Trophoblast cell (in vitro differentiated cells and primary cell): ENCODE data around the gene MTMR4.

Experiments used
- DNase-seq, 2 donors: peaks; one replicate each; pipeline ENCODE4 v3.0.0-alpha.2; 2016
- H2AFZ ChIP-seq: 2 replicates; pipeline ENCODE4 v1.6.1; 2013; ENCODE audit warnings: low read length, moderate library complexity, mild to moderate bottlenecking; ENCODE audit not compliant: insufficient read depth, poor library complexity
- H2AK5ac ChIP-seq: 2 replicates; pipeline ENCODE4 v1.6.1; 2013; ENCODE audit warnings: mild to moderate bottlenecking, low read length
- H2BK120ac ChIP-seq: 2 replicates; pipeline ENCODE4 v1.6.1; 2013; ENCODE audit warnings: low read length, mild to moderate bottlenecking, moderate library complexity; ENCODE audit not compliant: insufficient read depth, poor library complexity
- H2BK12ac ChIP-seq: 2 replicates; pipeline ENCODE4 v1.6.1; 2013; ENCODE audit warnings: mild to moderate bottlenecking, low read length, moderate library complexity
- H2BK5ac ChIP-seq: 2 replicates; pipeline ENCODE4 v1.6.1; 2013; ENCODE audit warnings: low read length, low read depth, moderate library complexity, mild to moderate bottlenecking; ENCODE audit not compliant: poor library complexity
- H3K14ac ChIP-seq: 2 replicates; pipeline ENCODE4 v1.6.1; 2013; ENCODE audit warnings: mild to moderate bottlenecking, low read length
- H3K18ac ChIP-seq: 2 replicates; pipeline ENCODE4 v1.6.1; 2013; ENCODE audit warnings: mild to moderate bottlenecking, low read length
- H3K23ac ChIP-seq: 2 replicates; pipeline ENCODE4 v1.6.1; 2013; ENCODE audit warnings: low read length
- H3K27ac ChIP-seq: 2 replicates; pipeline ENCODE4 v1.5.1; 2013; ENCODE audit warnings: low read depth, mild to moderate bottlenecking, inconsistent platforms, low read length, moderate library complexity
- H3K27me3 ChIP-seq: 2 replicates; pipeline ENCODE4 v1.6.1; 2013; ENCODE audit warnings: inconsistent platforms, mild to moderate bottlenecking, low read length, moderate library complexity; ENCODE audit not compliant: insufficient read depth
- H3K36me3 ChIP-seq, 2 experiments: 1 replicate in 1 of 2; 2 replicates in 1 of 2; pipeline ENCODE4 v1.6.1; 2013; ENCODE audit warnings: low read length in 2 of 2, mild to moderate bottlenecking in 2 of 2, moderate library complexity in 1 of 2; ENCODE audit not compliant: insufficient read depth in 2 of 2, control insufficient read depth in 1 of 2
- H3K4ac ChIP-seq: 2 replicates; pipeline ENCODE4 v1.6.1; 2013; ENCODE audit warnings: low read depth, mild to moderate bottlenecking, low read length, moderate library complexity
- H3K4me1 ChIP-seq, 2 experiments: 1 replicate in 1 of 2; 2 replicates in 1 of 2; pipeline ENCODE4 v1.6.1; 2013; ENCODE audit warnings: low read length in 2 of 2, mild to moderate bottlenecking in 2 of 2, moderate library complexity in 1 of 2; ENCODE audit not compliant: insufficient read depth in 2 of 2, control insufficient read depth in 1 of 2
- H3K4me2 ChIP-seq: 2 replicates; pipeline ENCODE4 v1.6.1; 2013; ENCODE audit warnings: inconsistent platforms, mild to moderate bottlenecking, low read length, moderate library complexity
- H3K4me3 ChIP-seq: 2 replicates; pipeline ENCODE4 v1.5.1; 2013; ENCODE audit warnings: mild to moderate bottlenecking, low read depth, low read length, inconsistent platforms
- H3K79me1 ChIP-seq: one replicate; pipeline ENCODE4 v1.6.1; 2013; ENCODE audit warnings: low read length
- H3K79me2 ChIP-seq: 2 replicates; pipeline ENCODE4 v1.6.1; 2013; ENCODE audit warnings: low read length, mild to moderate bottlenecking; ENCODE audit not compliant: control insufficient read depth, insufficient read depth, poor library complexity
- H3K9ac ChIP-seq: 2 replicates; pipeline ENCODE4 v1.6.1; 2013; ENCODE audit warnings: mild to moderate bottlenecking, low read length
- H3K9me3 ChIP-seq: 2 replicates; pipeline ENCODE4 v1.6.1; 2013; ENCODE audit warnings: low read depth, mild to moderate bottlenecking, control low read depth, inconsistent platforms, low read length; ENCODE audit not compliant: insufficient read depth
- H4K12ac ChIP-seq: 2 replicates; pipeline ENCODE4 v1.6.1; 2013; ENCODE audit warnings: low read depth, mild to moderate bottlenecking, low read length, moderate library complexity
- H4K8ac ChIP-seq: 2 replicates; pipeline ENCODE4 v1.6.1; 2013; ENCODE audit warnings: low read depth, mild to moderate bottlenecking, low read length, moderate library complexity
- H4K91ac ChIP-seq: one replicate; pipeline ENCODE4 v1.6.1; 2013; ENCODE audit warnings: low read depth, mild to moderate bottlenecking, low read length, moderate library complexity
- WGBS: extraction: QIAGEN DNeasy Blood & Tissue Kit; methylation state at CpG from one replicate; pipeline ENCODE4 v1.1.7; 2013; ENCODE audit warnings: missing lambda C conversion rate; ENCODE audit not compliant: insufficient read length, insufficient coverage; ENCODE audit errors: extremely low coverage; 5-methylcytosine and 5-hydroxymethylcytosine counted together

The MTMR4 gene

DNA sequence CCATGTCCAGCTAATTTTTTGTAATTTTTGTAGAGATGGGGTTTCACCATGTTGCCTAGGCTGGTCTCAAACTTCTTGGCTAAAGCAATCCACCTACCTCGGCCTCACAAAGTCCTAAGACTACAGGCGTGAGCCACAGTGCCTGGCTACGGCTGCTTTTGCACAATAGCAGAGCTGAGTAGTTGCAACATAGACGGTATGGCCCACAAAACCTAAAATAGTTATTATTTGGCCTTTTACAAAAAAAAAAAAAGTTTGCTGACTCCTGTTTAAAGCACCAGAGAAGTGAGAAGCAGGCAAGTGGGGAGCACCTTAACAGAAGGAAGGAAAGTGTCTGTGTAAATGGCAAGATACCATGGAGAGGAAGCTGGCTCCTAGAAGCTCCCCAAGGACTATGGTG, 20.9 kb downstream of the MTMR4 start:
- Histone ChIP-seq H2AK5ac (no peak overlapping the region), H3K79me1 (peaks cover 3% of the 10 kb centered on the region), H4K91ac (no peak overlapping the region), H4K8ac (peak overlapping the region; percentile 8), H3K27me3 (no peaks in the 10 kb centered on the region), H3K23ac (no peak overlapping the region), H4K12ac (no peak overlapping the region), H3K4me1 (peaks cover 0 to 13% of the 10 kb centered on the region in 2 experiments), H3K14ac (no peak overlapping the region), H3K36me3 (peaks cover 30 to 63% of the 10 kb centered on the region in 2 experiments), H3K27ac (peak overlapping the region; percentile 64), H3K4me2 (no peak overlapping the region), H2AFZ (no peak overlapping the region), H3K4me3 (no peak overlapping the region), H3K9ac (no peak overlapping the region), H2BK12ac (no peak overlapping the region), H2BK5ac (peak overlapping the region; percentile 64), H3K18ac (peak overlapping the region; percentile 27), H3K79me2 (peaks cover 1% of the 10 kb centered on the region), H3K9me3 (no peaks in the 10 kb centered on the region), H3K4ac (no peak overlapping the region), H2BK120ac (no peak overlapping the region)
- WGBS, result no CpG with 5 or more reads among the region's 4 CpGs
- DNase-seq, result peak; percentile 8 to 41

DNA sequence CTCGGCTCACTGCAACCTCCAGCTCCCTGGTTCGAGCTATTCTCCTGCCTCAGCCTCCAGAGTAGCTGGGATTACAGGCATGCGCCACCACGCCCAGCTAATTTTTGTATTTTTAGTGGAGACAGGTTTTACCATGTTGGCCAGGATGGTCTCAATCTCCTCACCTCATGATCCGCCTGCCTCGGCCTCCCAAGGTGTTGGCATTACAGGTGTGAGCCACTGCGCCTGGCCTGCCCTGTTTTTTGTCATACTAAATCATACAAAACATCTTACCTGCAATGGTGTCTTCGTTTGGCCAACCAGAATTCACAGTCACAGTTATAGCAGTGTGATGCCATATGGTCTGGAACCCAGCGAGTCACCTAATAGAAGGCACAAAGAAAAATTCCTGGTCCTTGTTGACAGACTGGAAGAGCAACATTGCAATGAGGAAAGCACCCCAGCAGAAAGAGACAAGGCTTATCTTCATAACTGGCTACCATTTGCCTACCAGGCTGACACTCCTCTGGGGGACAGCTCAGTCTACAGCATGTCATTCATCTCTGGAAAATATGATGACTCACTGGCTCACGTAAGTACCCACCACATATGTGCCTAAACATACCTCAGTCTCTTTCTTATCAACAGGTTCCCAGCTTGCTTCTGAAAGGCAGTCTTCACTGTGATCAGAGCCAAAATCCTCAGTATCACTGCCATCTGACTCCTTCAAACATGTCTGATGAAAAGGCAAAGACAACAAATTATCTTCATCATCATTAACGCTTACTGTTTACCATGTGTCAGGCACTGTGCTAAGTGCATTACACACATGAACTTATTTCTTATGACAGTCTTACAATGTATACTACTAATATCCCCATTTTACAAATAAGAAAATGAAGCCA, 22.0 kb downstream of the MTMR4 start:
- no peak overlapping the region for H2AFZ ChIP-seq

GRCh38 chr17:58491510-58492045, 22.9 kb downstream of the MTMR4 start:
- no peak overlapping the region for H2BK12ac ChIP-seq
- no peak overlapping the region for H3K4me3 ChIP-seq
- no peak overlapping the region for H2AFZ ChIP-seq
- H3K4me2 ChIP-seq, result no peak overlapping the region
- H3K23ac ChIP-seq, result no peak overlapping the region
- peaks cover 0 to 13% of the 10 kb centered on the region in 2 experiments for H3K4me1 ChIP-seq
- peaks cover 1% of the 10 kb centered on the region for H3K79me2 ChIP-seq
- H4K91ac ChIP-seq, result no peak overlapping the region
- no peak overlapping the region for H4K8ac ChIP-seq
- H3K27ac ChIP-seq, result no peak overlapping the region
- no peaks in the 10 kb centered on the region for H3K9me3 ChIP-seq
- H3K79me1 ChIP-seq, result peaks cover 3% of the 10 kb centered on the region
- no peak overlapping the region for H2AK5ac ChIP-seq
- H3K4ac ChIP-seq, result no peak overlapping the region
- H3K14ac ChIP-seq, result no peak overlapping the region
- no peak overlapping the region for H3K18ac ChIP-seq
- WGBS, result no CpG with 5 or more reads among the region's 6 CpGs
- H3K36me3 ChIP-seq, result peaks cover 43 to 63% of the 10 kb centered on the region in 2 experiments
- H2BK120ac ChIP-seq, result no peak overlapping the region
- DNase-seq, result peak; percentile 88
- H2BK5ac ChIP-seq, result no peak overlapping the region
- no peaks in the 10 kb centered on the region for H3K27me3 ChIP-seq
- H3K9ac ChIP-seq, result no peak overlapping the region
- H4K12ac ChIP-seq, result no peak overlapping the region

More for the DNA sequence above, 22.0 kb downstream of the MTMR4 start:
- H3K79me1 ChIP-seq, result peaks cover 3% of the 10 kb centered on the region
- WGBS, result no CpG with 5 or more reads among the region's 11 CpGs
- peak overlapping the region; percentile 49 for H2BK120ac ChIP-seq
- no peak overlapping the region for H2BK12ac ChIP-seq
- H3K9me3 ChIP-seq, result no peaks in the 10 kb centered on the region
- peaks cover 0 to 13% of the 10 kb centered on the region in 2 experiments for H3K4me1 ChIP-seq
- peaks cover 1% of the 10 kb centered on the region for H3K79me2 ChIP-seq
- H3K18ac ChIP-seq, result no peak overlapping the region
- H3K4ac ChIP-seq, result no peak overlapping the region
- H3K14ac ChIP-seq, result no peak overlapping the region
- H2AK5ac ChIP-seq, result no peak overlapping the region
- H3K27ac ChIP-seq, result peak overlapping the region; percentile 64
- H2BK5ac ChIP-seq, result no peak overlapping the region
- H3K27me3 ChIP-seq, result no peaks in the 10 kb centered on the region
- H3K4me3 ChIP-seq, result no peak overlapping the region
- H3K4me2 ChIP-seq, result peak overlapping the region; percentile 47
- H4K91ac ChIP-seq, result peak overlapping the region; percentile 13
- no peak overlapping the region for H4K12ac ChIP-seq
- H4K8ac ChIP-seq, result no peak overlapping the region
- DNase-seq, result peak; percentile 97 to 99
- no peak overlapping the region for H3K23ac ChIP-seq
- H3K36me3 ChIP-seq, result peaks cover 38 to 63% of the 10 kb centered on the region in 2 experiments
- no peak overlapping the region for H3K9ac ChIP-seq

DNA sequence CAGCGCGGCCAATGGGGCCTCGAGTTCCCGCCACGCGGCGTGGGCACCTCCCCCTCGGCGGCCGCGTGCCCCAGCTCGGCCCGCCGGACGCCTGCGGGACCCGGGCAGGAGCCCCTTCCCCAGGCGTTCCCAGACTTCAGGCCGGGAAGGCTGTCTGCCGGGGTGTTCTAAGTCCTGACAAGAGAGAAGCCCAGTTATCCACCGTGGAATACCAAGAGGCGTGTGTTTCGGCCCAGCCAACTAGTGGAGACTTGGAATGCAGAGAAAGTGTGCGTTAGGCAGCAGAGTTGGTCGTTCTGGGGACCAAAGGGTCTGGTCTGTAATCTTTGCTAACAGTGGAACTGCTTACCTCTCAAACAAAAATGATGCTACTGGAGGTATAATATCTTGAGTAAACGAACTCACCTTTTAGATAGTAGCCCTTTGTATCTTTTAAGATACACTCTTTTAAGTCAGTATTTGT, 26.0 kb downstream of the MTMR4 start:
- H4K8ac ChIP-seq, result no peak overlapping the region
- H3K9me3 ChIP-seq, result no peaks in the 10 kb centered on the region
- peaks cover 1% of the 10 kb centered on the region for H3K79me2 ChIP-seq
- H3K27me3 ChIP-seq, result no peaks in the 10 kb centered on the region
- H3K4me2 ChIP-seq, result no peak overlapping the region
- H2AFZ ChIP-seq, result no peak overlapping the region
- no peak overlapping the region for H2BK5ac ChIP-seq
- H4K91ac ChIP-seq, result no peak overlapping the region
- H3K23ac ChIP-seq, result no peak overlapping the region
- no peak overlapping the region for H3K27ac ChIP-seq
- peaks cover 28 to 38% of the 10 kb centered on the region in 2 experiments for H3K36me3 ChIP-seq
- H3K79me1 ChIP-seq, result peaks cover 3% of the 10 kb centered on the region
- no peak overlapping the region for H2BK120ac ChIP-seq
- no CpG with 5 or more reads among the region's 26 CpGs for WGBS
- H3K4me3 ChIP-seq, result no peak overlapping the region
- no peak overlapping the region for H2AK5ac ChIP-seq
- DNase-seq, result no peak
- H3K4me1 ChIP-seq, result peaks cover 0 to 13% of the 10 kb centered on the region in 2 experiments
- H3K4ac ChIP-seq, result no peak overlapping the region
- H3K14ac ChIP-seq, result no peak overlapping the region
- H2BK12ac ChIP-seq, result no peak overlapping the region
- no peak overlapping the region for H4K12ac ChIP-seq
- H3K18ac ChIP-seq, result no peak overlapping the region
- no peak overlapping the region for H3K9ac ChIP-seq
